ENCODE measurements around the gene SEL1L3. TPM values are rescaled to one million over a fixed set of nuclear protein-coding genes. Genes with fewer than 3 reads are reported as not detected.

The SEL1L3 gene
- total and polyA plus RNA-seq, 2 of the 13 experiments (the other 11 are each of a cell fraction or from before 2014, with no cell fraction given) = 0.28 to 1.1 TPM

DNA sequence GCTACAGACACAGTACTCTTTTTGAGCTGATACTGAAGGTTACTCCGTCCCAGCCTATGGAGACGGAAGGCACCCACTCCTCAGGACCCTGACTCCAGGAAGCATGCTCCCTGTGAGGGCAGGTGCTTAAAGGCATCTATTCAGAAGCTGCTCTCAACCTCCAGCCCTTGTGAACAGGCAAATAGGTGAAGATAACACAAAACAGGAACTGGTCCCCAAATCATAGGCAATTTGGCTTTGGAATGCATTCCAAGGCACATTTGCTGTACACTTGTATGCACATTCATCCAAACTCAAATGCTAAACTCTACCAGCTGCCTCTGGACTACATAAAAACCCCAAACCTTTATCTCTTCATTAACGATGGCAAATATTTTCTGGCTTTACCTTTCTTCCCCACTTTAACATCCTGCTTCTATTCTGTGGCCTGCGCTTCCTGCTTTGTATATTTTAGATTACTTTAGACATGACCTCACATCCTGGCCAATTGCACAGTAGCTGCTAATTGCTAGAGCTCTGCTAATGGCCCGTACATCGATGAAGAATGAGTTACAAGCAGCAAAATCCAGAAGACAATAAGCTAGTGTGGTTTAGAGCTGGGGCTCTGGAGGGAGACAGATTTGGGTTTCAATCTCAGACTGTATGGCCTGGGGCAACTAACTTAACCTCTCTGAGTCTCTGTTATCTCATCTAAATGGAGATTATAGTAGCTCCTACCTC lies 3.2 kb downstream of the SEL1L3 start:
- no peak overlapping the region for H3K4me2 ChIP-seq (ENCODE audit: low read depth, low read length)
- TF ChIP-seq MED1 (CRISPR knock-in tag; IDR thresholded peaks at IDR 0.05) = no peak
- TF ChIP-seq USF2 (IDR thresholded peaks at IDR 0.05; ENCODE audit: low read depth, low read length) = no peak
- no peak for TF ChIP-seq USF2 (CRISPR knock-in tag; IDR thresholded peaks at IDR 0.05; ENCODE audit: borderline replicate concordance)
- no peak for TF ChIP-seq ZNF639 (CRISPR knock-in tag; conservative IDR thresholded peaks at IDR 0.05)
- TF ChIP-seq ZNF264 (CRISPR knock-in tag; IDR thresholded peaks at IDR 0.05) = no peak
- TF ChIP-seq, protein P1, sequence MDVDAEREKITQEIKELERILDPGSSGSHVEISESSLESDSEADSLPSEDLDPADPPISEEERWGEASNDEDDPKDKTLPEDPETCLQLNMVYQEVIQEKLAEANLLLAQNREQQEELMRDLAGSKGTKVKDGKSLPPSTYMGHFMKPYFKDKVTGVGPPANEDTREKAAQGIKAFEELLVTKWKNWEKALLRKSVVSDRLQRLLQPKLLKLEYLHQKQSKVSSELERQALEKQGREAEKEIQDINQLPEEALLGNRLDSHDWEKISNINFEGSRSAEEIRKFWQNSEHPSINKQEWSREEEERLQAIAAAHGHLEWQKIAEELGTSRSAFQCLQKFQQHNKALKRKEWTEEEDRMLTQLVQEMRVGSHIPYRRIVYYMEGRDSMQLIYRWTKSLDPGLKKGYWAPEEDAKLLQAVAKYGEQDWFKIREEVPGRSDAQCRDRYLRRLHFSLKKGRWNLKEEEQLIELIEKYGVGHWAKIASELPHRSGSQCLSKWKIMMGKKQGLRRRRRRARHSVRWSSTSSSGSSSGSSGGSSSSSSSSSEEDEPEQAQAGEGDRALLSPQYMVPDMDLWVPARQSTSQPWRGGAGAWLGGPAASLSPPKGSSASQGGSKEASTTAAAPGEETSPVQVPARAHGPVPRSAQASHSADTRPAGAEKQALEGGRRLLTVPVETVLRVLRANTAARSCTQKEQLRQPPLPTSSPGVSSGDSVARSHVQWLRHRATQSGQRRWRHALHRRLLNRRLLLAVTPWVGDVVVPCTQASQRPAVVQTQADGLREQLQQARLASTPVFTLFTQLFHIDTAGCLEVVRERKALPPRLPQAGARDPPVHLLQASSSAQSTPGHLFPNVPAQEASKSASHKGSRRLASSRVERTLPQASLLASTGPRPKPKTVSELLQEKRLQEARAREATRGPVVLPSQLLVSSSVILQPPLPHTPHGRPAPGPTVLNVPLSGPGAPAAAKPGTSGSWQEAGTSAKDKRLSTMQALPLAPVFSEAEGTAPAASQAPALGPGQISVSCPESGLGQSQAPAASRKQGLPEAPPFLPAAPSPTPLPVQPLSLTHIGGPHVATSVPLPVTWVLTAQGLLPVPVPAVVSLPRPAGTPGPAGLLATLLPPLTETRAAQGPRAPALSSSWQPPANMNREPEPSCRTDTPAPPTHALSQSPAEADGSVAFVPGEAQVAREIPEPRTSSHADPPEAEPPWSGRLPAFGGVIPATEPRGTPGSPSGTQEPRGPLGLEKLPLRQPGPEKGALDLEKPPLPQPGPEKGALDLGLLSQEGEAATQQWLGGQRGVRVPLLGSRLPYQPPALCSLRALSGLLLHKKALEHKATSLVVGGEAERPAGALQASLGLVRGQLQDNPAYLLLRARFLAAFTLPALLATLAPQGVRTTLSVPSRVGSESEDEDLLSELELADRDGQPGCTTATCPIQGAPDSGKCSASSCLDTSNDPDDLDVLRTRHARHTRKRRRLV (CRISPR knock-in tag; IDR thresholded peaks at IDR 0.05) = no peak
- TF ChIP-seq NFKB2 (CRISPR knock-in tag; IDR thresholded peaks at IDR 0.05; ENCODE audit: borderline replicate concordance) = no peak
- TF ChIP-seq JUNB (CRISPR knock-in tag; IDR thresholded peaks at IDR 0.05; ENCODE audit: borderline replicate concordance) = no peak
- TF ChIP-seq, protein P2, sequence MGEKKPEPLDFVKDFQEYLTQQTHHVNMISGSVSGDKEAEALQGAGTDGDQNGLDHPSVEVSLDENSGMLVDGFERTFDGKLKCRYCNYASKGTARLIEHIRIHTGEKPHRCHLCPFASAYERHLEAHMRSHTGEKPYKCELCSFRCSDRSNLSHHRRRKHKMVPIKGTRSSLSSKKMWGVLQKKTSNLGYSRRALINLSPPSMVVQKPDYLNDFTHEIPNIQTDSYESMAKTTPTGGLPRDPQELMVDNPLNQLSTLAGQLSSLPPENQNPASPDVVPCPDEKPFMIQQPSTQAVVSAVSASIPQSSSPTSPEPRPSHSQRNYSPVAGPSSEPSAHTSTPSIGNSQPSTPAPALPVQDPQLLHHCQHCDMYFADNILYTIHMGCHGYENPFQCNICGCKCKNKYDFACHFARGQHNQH (CRISPR knock-in tag; IDR thresholded peaks at IDR 0.05) = no peak
- no peak for TF ChIP-seq FOSL1 (CRISPR knock-in tag; IDR thresholded peaks at IDR 0.05; ENCODE audit: borderline replicate concordance)
- no TSS peak for BruUV-seq (replicated peaks)
- H3K9me3 ChIP-seq (ENCODE audit: low read length) = no peaks in the 10 kb centered on the region
- 50% methylated on average over 6 of the region's 6 CpGs for WGBS (ENCODE audit: low lambda C conversion rate)
- in situ Hi-C loops (cut with HindIII; ENCODE audit: extremely low pct_ligation_motif_present, low pct_unique_long_range_greater_than_20kb) (no loop called here), intact Hi-C loops (cut with micrococcal nuclease; ENCODE audit: unreplicated experiment) (no loop called here)
- H3K4me3 ChIP-seq (replicated peaks in 1 of 3; ENCODE audit: insufficient read depth in 1 of 3, low read depth in 2 of 3, low read length in 3 of 3) = no peak overlapping the region
- ATAC-seq (no peak), DNase-seq (ENCODE audit: low spot score) (no peak), FAIRE-seq (no peak)
- H4K20me1 ChIP-seq (ENCODE audit: insufficient read depth, low read length) = no peaks in the 10 kb centered on the region
- CTCF ChIA-PET (ENCODE audit: low intra/inter-chr PET ratio, low total read pairs) = no interaction called here
- H3K9ac ChIP-seq (ENCODE audit: insufficient read depth, low read depth, low read length) = no peak overlapping the region
- no peak overlapping the region for H3K27ac ChIP-seq (ENCODE audit: extremely low read length, insufficient read depth, low read length)
- no peak overlapping the region for H2AFZ ChIP-seq (ENCODE audit: low read length)
- POLR2A ChIA-PET = no interaction called here
- H3K27me3 ChIP-seq (ENCODE audit: control insufficient read depth in 1 of 2, insufficient read depth in 2 of 2, low read length in 2 of 2) = peaks cover 4 to 41% of the 10 kb centered on the region in 2 experiments; a peak in 3 of 5 replicates
- H3K79me2 ChIP-seq (ENCODE audit: insufficient read depth, low read length) = no peaks in the 10 kb centered on the region
- H3K4me1 ChIP-seq (ENCODE audit: insufficient read depth, low read length) = 0 out of 2 replicates have a peak, but pooled peaks cover 8% of the 10 kb centered on the region
- H3K36me3 ChIP-seq (replicated peaks in 1 of 2; ENCODE audit: control insufficient read depth in 1 of 2, insufficient read depth in 2 of 2, low read length in 2 of 2) = no peaks in the 10 kb centered on the region

All from HepG2 (cell line).